HL-60 (cell line): Measurements from ENCODE around the gene BANP.

Experiments used
- DNase-seq, 2 experiments: peaks; one replicate each; pipeline ENCODE4 v3.0.0-alpha.2; 2010 to 2020; ENCODE audit warnings: low read depth in 1 of 2, low spot score in 1 of 2
- H3K27ac ChIP-seq: fragments of 250-450 bp; sonication (Bioruptor Pico); replicated peaks from 2 replicates; pipeline ENCODE4 v1.5.1; 2020; ENCODE audit warnings: mild to moderate bottlenecking, moderate library complexity
- H3K27me3 ChIP-seq: fragments of 250-450 bp; sonication (Bioruptor Pico); 2 replicates; pipeline ENCODE4 v1.5.1; 2021; ENCODE audit warnings: mild to moderate bottlenecking, moderate library complexity; ENCODE audit not compliant: insufficient read depth, poor library complexity, severe bottlenecking
- H3K4me3 ChIP-seq: replicated peaks from 2 replicates; pipeline ENCODE4 v1.5.1; 2011; ENCODE audit warnings: mild to moderate bottlenecking, control low read depth, low read length; ENCODE audit not compliant: insufficient read depth
- CTCF ChIP-seq: IDR thresholded peaks from one replicate; pipeline ENCODE4 v1.5.1; 2011; ENCODE audit warnings: low read length, control low read depth, inconsistent platforms; ENCODE audit not compliant: insufficient read depth
- GABPA ChIP-seq: IDR thresholded peaks from 2 replicates; pipeline ENCODE4 v1.6.1; 2012; ENCODE audit warnings: low read depth
- POLR2AphosphoS5 ChIP-seq: IDR thresholded peaks from 2 replicates; pipeline ENCODE4 v1.6.1; 2012; ENCODE audit warnings: low read depth
- REST ChIP-seq: IDR thresholded peaks from 2 replicates; pipeline ENCODE4 v1.6.1; 2012; ENCODE audit warnings: low read depth; ENCODE audit not compliant: insufficient replicate concordance
- SPI1 ChIP-seq: IDR thresholded peaks from 2 replicates; pipeline ENCODE4 v1.6.1; 2012; ENCODE audit warnings: low read depth, mild to moderate bottlenecking, borderline replicate concordance

Gene BANP

GRCh38 chr16:87947356-87948118 lies 3.7 kb upstream of the BANP start:
- DNase-seq: no peak
- Histone ChIP-seq H3K27ac (no peak overlapping the region), H3K4me3 (no peak overlapping the region), H3K27me3 (no peaks in the 10 kb centered on the region)
- TF ChIP-seq CTCF: no peak
- no peak for TF ChIP-seq GABPA
- TF ChIP-seq POLR2AphosphoS5: no peak
- TF ChIP-seq SPI1: no peak
- TF ChIP-seq REST: no peak

GRCh38 chr16:87948119-87948545 lies 3.1 kb upstream of the BANP start:
- DNase-seq: peak in 1 of 2 experiments; percentile 7
- H3K4me3 ChIP-seq: no peak overlapping the region
- H3K27ac ChIP-seq: no peak overlapping the region
- no peaks in the 10 kb centered on the region for H3K27me3 ChIP-seq
- TF ChIP-seq SPI1 (peak; percentile 35; the same call in 1 of the 2 replicates), GABPA (no peak)

GRCh38 chr16:87948735-87949070 lies 2.5 kb upstream of the BANP start:
- H3K27me3 ChIP-seq: no peaks in the 10 kb centered on the region
- no peak for DNase-seq
- H3K27ac ChIP-seq: no peak overlapping the region
- TF ChIP-seq REST (no peak), SPI1 (no peak), GABPA (no peak), POLR2AphosphoS5 (no peak), CTCF (no peak)
- no peak overlapping the region for H3K4me3 ChIP-seq

- TF ChIP-seq GABPA (no peak), SPI1 (no peak), POLR2AphosphoS5 (no peak), CTCF (no peak), REST (no peak)
- Histone ChIP-seq H3K27me3 (no peaks in the 10 kb centered on the region), H3K27ac (no peak overlapping the region), H3K4me3 (no peak overlapping the region)
- peak; percentile 13 to 66 for DNase-seq
Observed at GRCh38 chr16:87949071-87949744, 2.0 kb upstream of the BANP start.
